ENCODE results near the gene POP7.

The POP7 gene

GRCh38 chr7:100679129-100679926, 26.6 kb upstream of the POP7 start:
- FAIRE-seq = no peak

- no peak for FAIRE-seq
Measured at GRCh38 chr7:100679927-100680575, 25.9 kb upstream of the POP7 start.

DNA sequence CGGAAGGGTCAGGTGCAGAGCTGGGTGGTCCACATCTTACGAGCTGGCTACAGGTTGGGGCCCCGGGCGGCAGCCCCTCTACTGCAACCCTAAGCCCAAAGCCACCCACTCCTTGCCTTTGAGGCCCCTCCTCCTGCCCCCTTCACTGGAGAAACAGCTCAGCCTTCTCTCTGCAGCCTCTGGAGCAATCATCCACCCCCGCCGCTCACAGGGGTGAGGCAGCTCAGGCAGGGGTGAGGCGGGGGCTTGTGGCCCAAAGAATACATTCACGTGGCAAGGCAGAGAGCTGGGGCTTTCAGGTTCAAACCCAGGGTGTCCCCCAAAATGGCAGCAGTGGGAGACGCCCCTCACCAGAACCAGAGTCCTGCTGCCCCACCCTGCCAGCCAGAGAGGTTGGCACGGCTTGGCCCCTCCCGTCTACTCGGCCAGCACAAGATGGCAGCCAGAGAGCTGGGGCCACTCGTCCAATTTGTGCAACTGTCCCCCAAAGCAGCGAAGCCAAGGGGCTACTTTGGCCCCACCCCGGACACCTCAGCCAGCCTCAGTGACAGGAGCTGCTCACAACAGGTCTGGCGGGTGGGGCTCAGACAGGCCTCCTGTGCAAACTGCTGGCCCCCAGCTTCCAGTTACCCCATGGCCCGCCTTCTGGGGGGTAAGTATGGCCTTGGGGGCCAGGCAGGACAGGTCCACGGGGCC, 25.2 kb upstream of the POP7 start:
- no peak for FAIRE-seq

DNA sequence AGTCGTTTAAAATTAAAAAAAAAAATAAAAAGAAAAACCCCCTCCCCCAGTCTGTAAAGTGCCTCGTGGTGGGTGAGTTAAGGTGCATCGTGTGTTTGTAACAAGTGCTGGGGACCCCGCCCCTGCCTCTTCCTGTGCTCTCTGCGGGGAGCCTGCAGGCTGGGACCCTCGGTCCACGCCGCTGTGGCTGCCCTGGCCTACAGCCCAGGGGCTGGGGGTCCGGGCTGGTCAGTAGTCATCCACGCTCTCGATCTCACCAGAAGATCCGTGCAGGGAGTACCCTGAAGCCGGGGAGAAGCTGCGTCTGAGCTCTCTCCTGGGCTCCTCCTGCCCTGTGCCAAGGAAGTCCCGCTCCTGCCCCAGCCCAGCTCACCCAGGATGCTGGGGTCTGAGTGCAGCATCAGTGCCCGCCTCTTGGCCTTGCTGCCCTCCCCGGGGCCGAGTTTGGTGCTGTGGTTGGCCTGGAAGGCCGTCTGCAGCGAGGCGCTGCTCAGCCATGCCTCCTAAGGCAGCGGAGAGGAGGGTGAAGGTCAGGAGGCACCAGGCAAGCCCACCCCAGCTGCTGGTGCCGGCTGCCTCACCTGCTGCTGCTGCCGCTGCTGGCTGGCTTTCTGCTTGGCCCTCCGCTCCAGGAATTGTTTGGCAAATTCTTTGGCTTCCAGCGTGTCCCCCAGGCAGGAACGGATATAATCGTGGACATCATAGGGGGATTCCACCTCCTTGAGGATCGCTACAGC, 24.3 kb upstream of the POP7 start:
- FAIRE-seq = no peak

DNA sequence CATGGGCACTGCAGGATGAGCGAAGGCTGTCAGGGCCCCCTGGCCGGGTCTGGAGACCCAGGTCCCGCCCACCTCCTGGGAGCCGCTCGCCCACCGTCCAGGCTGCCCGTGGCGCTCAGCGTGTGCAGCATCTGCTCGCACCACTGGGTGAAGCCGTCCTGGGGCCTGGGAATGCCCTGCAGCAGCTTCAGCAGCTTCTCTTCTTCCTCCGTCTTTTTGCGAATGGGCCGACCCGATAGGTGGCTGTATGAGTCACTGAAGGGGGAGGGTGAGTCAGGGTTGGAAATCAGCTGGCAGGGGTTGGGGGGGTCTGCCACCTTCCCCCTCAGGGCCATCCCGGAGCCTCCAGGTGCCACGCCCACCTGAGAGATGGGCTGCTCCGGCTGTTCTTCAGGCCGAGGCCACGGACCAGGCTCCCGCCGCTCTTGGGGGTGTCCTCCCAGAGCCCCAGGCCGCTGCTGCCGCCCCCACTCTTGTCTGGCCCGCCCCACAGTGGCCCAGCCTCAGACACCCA, 23.6 kb upstream of the POP7 start:
- FAIRE-seq = no peak

GRCh38 chr7:100682991-100683658, 22.8 kb upstream of the POP7 start:
- FAIRE-seq = no peak

DNA sequence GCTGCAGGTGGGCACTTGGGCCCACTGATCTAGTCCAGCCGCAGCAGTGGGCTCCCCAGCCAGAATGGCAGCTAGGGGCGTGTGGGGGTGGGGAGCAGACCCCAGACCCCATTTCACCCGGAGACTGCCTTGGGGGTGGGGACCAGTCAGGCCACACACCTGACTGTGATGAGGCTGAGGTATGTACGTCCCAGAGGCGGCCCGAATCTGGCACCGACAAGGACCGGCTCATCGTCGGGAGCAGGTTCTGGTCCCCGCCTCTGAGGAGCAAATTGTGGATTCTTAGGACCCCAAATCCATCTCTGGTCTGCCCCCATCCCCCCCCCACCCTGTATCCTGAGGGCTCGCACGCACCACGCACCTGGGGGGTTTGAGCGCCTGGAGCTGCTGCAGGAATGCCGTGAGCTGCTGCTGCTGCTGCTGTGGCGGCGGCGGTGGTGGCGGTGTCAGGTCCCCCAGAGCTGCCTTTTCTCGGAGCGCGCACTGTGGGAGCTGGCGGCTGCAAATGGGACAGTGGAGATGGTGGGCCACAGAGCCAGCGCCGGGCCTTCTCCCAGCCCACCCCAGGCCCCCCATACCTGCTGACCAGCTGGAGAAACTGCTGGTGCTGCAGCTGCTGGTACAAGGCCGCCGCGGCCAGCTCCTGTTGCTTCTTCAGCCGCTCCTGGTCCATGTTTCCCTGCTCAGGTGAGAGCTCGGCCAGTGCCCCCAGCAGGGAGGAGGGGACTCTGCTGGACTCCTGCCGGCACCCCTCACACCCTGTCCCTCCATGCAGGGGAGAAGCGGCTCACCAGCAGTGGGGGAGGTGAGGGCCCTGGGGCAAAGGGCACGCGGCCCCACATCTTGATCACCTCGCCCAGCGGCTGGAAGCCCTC, 22.0 kb upstream of the POP7 start:
- no peak for FAIRE-seq

- FAIRE-seq = no peak
Measured at GRCh38 chr7:100684534-100685042, 21.3 kb upstream of the POP7 start.

- no peak for FAIRE-seq
Measured at GRCh38 chr7:100685049-100685605, 20.8 kb upstream of the POP7 start.

DNA sequence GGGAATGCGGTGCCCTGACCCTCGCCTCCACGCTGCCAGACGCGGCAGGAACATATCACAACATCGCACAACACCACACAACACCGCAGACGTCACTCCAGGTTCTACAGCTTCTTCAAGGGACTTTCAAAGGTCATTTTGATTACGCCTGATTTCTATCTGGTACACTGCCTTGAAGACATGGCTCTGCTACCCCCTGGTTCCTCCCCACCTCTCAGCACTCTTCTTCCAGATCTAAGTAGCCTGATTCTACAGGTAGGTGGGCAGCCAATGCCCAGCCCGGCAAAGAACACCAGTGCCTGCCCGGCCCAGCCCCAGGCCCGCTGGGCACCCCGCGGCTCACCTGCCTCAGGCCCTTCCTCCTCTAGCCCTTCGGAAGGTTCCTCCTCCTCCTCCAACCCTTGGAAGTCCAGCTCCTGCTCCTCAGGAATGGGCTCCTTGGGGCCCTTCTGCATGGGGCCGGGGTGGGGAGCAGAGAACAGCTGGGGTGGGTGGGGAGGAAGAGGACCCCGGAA, 20.2 kb upstream of the POP7 start:
- no peak for FAIRE-seq

- no peak for FAIRE-seq
Measured at GRCh38 chr7:100686201-100686821, 19.6 kb upstream of the POP7 start.

DNA sequence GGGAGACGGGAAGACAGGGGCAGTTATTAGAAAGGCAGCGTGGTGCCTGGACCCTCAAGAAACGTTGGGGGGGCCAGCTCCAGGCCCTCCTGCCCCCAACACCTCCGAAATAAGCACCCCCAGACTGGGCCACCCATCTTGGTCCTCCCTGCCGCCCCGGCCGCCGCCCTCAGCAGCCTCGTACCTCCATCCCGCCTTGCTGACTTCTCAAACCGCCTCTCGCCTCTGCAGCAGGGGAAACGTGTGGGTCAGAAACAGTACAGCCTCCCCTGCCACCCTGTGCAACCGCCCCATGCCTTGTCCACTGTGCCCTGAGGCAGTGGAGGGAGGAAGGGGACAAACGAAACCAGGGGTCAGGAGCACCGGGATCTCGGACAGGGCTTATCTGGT, 19.1 kb upstream of the POP7 start:
- FAIRE-seq = no peak

DNA sequence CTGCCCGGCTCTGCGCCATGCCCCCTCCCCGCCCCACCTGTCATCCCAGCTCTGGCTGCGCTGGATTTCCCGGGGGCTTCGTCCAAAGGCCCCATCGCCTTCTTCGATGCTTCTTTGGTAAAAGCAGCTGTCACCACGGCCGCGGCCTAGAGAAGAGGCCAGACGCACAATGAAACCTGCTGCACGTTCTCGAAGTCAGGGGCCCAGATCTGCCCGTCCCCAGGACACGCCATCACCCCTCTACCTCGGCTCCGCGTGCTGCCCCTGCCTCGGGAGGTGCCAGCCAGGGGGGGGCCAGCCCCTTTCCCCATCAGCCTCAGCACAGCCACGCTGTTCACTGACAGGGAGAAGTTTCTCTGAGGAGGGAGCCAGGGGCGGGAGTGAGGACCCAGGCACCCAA, 18.7 kb upstream of the POP7 start:
- no peak for FAIRE-seq

- no peak for FAIRE-seq
Measured at GRCh38 chr7:100687751-100688300, 18.1 kb upstream of the POP7 start.

DNA sequence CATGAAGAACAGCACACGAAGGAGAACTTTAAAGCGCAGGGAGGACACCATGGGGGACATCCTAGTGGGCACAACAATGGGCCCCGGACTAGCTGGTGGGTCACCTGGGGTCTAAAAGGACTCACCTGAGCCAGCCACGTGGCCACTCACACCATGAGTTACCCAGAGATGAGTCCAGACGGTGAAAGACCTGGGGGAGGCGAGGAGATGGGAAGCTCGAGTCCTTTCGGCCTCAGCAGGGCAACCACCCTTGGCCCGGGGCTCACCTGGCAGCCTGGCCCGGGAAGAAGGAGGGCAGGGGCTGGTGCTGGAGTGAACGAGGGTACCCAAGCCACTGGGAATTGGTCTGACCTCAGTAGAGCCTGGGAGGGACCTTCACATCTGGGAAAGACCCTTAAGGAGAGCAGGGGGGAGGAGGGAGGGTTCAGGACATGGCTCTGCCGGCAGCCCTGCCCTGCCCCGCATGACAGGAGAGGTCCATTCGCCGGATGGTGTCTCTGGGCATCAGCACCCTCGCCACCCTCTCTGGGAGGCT, 17.5 kb upstream of the POP7 start:
- FAIRE-seq = no peak

DNA sequence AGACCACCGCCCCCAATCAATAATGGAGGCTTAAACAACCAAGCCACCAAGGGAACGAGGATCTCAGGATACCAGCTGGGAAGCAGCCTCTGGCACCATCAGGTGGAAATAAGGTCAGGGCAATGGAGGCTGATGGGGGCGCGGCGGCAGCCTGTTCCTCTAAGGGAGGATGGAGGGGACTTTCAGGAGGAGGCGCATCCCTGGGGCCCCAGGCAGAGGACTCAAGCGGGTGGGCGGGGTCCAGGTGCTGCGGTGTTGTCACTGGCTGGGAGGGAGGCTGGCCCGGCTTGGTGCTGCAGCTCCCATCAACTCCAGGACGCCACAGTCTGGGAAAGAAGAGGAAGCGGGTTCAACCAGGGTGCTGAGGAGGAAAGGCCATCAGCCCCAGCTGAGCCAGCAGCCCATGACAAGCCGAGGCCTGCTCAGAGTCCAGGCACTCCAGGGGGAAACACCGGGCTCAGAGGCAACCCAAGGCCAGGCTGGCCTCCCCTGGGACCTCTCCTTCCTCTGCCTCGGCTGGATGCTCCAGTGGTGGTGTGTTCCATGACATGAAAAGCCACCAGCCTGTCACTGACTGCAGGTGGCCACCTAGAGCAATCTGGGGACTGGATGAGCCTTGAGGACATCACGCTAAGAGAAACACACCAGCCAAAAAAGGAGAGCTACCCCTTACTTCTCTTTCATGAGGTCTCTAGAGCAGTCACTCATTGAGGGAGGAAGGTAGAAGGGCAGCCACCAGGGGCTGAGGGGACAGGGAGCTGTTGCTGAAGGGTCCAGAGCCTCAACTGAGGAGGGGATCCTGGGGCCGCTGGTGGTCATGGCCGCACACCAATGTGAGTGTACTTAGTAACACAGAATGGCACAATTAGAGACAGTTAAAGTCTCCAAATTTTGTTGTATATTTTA, 16.4 kb upstream of the POP7 start:
- FAIRE-seq = no peak

DNA sequence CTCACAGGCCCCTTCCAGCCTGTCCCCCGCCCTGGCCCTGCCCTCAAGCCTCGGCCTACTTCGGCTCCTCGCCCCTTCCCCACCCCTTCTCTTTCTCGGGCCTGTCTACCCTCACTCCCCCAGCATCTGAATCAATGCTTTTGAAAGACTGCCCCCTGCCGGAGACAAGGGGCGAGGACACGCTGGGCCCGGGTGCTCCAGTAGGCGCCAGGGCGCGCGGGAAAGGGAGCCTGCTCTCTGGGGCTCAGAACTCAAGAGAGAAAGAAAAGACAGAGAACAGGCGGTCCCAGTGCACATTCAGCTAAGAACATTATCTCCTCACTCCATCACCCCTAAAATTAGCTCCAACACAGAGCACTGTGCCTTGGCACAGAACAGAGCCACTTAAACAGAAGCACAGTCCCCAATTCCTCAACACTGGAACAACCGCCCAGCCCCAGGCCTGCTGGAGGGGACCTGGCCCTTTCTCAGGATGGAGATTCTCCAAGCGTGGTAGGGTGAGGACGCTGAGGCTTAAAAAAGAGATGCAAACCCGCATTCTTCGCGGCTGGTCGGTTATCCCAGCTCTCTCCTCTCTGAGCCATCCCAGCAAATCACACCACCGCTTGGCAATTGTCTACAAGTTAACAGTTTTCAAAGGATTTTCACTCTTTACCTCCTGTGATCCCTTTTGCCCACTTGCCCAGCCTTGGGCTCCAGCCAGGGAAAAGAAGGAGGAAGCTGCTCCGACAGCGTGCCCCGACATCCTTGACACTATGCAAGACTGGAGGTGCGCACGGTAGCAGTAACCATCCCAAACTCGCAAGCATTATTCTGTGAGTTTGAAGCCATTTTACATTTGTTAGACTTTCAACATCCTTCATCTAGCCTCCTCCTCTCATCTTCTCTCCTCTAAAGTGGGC, 14.0 kb upstream of the POP7 start:
- FAIRE-seq = no peak
